HL-60 (cell line): ENCODE data around the gene LELP1.

ENCODE experiments used
- GABPA ChIP-seq: IDR thresholded peaks from 2 replicates; pipeline ENCODE4 v1.6.1; 2012; ENCODE audit warnings: low read depth
- POLR2AphosphoS5 ChIP-seq: IDR thresholded peaks from 2 replicates; pipeline ENCODE4 v1.6.1; 2012; ENCODE audit warnings: low read depth
- TF ChIP-seq, protein P1 (sequence below): IDR thresholded peaks from one replicate; pipeline ENCODE4 v1.5.1; 2011; ENCODE audit warnings: low read length, control low read depth, inconsistent platforms; ENCODE audit not compliant: insufficient read depth
- TF ChIP-seq, protein P2 (sequence below): IDR thresholded peaks from 2 replicates; pipeline ENCODE4 v1.6.1; 2012; ENCODE audit warnings: low read depth; ENCODE audit not compliant: insufficient replicate concordance

DNA sequence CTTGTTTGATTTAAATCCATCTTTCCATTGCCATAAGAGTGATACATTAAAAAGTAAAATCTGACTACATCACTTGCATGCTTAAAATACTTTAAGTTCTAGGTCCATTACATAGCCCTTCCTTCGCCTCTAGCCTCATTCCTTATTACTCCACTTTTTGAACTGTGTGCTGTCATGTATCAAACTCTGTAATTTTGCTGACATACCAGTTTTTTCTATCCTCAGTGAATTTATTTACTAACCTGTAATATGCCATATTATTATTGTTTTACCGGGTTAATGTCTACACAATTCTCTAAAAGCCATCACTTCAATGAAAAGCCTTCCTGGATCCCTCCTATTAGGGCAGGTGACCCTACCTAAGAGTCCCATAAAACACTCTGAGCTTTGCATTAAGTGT is 47.7 kb upstream of the LELP1 start:
- TF ChIP-seq, protein P1, sequence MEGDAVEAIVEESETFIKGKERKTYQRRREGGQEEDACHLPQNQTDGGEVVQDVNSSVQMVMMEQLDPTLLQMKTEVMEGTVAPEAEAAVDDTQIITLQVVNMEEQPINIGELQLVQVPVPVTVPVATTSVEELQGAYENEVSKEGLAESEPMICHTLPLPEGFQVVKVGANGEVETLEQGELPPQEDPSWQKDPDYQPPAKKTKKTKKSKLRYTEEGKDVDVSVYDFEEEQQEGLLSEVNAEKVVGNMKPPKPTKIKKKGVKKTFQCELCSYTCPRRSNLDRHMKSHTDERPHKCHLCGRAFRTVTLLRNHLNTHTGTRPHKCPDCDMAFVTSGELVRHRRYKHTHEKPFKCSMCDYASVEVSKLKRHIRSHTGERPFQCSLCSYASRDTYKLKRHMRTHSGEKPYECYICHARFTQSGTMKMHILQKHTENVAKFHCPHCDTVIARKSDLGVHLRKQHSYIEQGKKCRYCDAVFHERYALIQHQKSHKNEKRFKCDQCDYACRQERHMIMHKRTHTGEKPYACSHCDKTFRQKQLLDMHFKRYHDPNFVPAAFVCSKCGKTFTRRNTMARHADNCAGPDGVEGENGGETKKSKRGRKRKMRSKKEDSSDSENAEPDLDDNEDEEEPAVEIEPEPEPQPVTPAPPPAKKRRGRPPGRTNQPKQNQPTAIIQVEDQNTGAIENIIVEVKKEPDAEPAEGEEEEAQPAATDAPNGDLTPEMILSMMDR: no peak
- no peak for TF ChIP-seq POLR2AphosphoS5
- no peak for TF ChIP-seq GABPA
- TF ChIP-seq, protein P2, sequence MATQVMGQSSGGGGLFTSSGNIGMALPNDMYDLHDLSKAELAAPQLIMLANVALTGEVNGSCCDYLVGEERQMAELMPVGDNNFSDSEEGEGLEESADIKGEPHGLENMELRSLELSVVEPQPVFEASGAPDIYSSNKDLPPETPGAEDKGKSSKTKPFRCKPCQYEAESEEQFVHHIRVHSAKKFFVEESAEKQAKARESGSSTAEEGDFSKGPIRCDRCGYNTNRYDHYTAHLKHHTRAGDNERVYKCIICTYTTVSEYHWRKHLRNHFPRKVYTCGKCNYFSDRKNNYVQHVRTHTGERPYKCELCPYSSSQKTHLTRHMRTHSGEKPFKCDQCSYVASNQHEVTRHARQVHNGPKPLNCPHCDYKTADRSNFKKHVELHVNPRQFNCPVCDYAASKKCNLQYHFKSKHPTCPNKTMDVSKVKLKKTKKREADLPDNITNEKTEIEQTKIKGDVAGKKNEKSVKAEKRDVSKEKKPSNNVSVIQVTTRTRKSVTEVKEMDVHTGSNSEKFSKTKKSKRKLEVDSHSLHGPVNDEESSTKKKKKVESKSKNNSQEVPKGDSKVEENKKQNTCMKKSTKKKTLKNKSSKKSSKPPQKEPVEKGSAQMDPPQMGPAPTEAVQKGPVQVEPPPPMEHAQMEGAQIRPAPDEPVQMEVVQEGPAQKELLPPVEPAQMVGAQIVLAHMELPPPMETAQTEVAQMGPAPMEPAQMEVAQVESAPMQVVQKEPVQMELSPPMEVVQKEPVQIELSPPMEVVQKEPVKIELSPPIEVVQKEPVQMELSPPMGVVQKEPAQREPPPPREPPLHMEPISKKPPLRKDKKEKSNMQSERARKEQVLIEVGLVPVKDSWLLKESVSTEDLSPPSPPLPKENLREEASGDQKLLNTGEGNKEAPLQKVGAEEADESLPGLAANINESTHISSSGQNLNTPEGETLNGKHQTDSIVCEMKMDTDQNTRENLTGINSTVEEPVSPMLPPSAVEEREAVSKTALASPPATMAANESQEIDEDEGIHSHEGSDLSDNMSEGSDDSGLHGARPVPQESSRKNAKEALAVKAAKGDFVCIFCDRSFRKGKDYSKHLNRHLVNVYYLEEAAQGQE: no peak
